ENCODE results near the gene MACROH2A2.
A peak's percentile ranks its signal among the peaks of the same experiment; 100 is the strongest.

Gene MACROH2A2

GRCh38 chr10:70125918-70126552 is 73.4 kb downstream of the MACROH2A2 start:
- H3K4me3 ChIP-seq (ENCODE audit: low read depth, low read length) = no peak overlapping the region

GRCh38 chr10:70126700-70127395 is 74.2 kb downstream of the MACROH2A2 start:
- H3K4me3 ChIP-seq (ENCODE audit: low read depth, low read length) = no peak overlapping the region

- H3K4me3 ChIP-seq (ENCODE audit: low read depth, low read length) = no peak overlapping the region
Measured at GRCh38 chr10:70130878-70131559, 78.4 kb downstream of the MACROH2A2 start.

GRCh38 chr10:70131560-70131937 is 78.9 kb downstream of the MACROH2A2 start:
- no peak overlapping the region for H3K4me3 ChIP-seq (ENCODE audit: low read depth, low read length)

DNA sequence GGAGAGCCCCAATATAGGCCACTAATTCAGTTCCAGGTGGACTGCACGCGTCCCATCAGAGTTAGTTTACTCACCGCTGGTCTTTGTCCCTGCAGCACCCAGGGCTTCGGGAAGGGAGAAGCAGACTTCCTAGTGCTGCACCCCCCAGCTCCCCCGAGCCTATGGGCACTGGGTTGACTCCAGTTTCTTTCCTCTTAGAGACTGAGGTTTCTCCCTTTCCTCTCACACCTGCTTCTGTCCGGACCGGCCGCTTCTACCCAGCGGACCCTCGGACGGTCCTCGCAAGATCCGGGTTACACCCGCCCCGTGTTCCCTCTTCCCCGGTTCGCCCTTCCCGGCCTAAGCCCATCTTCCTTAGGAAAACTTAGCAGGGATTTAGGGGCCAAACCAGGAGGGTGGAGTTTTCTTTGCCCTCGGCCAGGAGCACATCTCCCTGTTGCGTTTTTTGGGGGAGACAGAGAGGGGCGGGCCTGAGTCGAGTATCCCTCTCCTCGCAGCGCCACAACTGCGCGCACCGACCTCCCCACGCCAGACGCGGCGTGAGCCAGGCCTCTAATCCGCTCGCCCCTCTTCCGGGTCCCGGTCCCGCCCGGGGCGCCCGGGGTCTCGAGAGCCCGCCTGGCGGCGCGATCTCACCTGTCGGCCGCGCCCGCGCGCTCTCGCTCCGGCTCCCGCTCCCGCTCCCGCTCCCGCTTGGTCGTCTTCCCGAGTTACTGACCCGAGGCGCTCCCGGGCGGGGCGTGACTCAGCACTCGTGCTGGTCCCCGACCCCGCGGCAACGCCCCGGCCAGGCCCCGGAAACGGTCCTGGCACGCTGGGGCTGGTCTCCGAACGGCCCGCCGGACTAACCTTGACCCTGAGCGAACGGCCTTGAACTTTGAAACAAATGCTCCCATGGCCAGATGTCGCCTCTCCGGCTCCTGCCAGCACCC is 79.7 kb downstream of the MACROH2A2 start, which contains the start of gene AIFM2:
Gene AIFM2 (minus strand): TSS at position 728 of the 932 bp plus-strand sequence. CDS start 8,741 bp downstream, outside the sequence.
- peak within 1 kb of the TSS; percentile 65 for H3K4me3 ChIP-seq (ENCODE audit: low read depth, low read length)

- no peak overlapping the region for H3K4me3 ChIP-seq (ENCODE audit: low read depth, low read length)
Measured at GRCh38 chr10:70135046-70135445, 82.4 kb downstream of the MACROH2A2 start.

GRCh38 chr10:70135684-70136083 is 83.0 kb downstream of the MACROH2A2 start:
- H3K4me3 ChIP-seq (ENCODE audit: low read depth, low read length) = no peak overlapping the region

GRCh38 chr10:70137135-70137534 is 84.5 kb downstream of the MACROH2A2 start:
- no peak overlapping the region for H3K4me3 ChIP-seq (ENCODE audit: low read depth, low read length)

DNA sequence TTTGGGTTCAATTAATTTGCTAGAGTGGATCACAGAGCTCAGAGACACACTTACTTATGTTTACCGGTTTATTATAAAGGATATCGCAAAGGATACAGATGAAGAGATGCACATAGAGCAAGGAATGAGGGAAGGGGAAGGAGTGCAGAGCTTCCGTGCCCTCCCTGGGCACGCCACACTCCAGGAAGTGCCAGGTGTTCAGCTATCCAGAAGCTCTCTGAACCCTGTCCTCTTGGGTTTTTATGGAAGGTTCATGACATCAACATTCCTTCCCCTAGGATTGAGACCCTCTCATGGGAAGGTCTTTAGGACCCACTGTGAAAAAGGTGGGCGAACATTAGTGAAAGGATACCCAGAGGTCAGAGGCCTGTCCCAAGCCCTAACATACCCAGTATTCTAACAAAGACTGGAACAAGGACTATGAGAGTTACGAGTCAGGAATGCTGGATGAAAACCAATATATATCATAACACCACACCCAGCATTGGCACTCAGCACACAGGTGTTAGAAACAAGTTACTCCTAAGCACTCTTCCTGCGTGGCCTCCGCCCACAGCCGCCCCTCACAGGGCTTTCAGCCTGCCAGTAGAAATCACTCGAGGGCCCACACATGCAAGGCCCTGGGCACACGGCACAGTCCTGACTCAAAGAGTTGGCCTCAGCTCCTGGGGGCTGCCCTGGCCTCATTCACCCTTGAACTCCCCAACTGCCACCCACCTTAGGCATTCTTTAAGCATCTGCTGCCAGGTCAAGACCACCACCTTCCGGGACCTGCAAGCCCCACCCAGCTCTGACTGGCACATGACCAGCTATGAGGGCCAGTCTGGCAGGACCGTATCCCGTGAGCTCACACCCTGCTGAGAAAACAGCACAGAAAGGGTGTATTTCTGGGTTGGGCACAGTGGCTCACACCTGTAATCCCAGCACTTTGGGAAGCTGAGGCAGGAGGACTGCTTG is 85.6 kb downstream of the MACROH2A2 start:
- no peak overlapping the region for H3K4me3 ChIP-seq (ENCODE audit: low read depth, low read length)

DNA sequence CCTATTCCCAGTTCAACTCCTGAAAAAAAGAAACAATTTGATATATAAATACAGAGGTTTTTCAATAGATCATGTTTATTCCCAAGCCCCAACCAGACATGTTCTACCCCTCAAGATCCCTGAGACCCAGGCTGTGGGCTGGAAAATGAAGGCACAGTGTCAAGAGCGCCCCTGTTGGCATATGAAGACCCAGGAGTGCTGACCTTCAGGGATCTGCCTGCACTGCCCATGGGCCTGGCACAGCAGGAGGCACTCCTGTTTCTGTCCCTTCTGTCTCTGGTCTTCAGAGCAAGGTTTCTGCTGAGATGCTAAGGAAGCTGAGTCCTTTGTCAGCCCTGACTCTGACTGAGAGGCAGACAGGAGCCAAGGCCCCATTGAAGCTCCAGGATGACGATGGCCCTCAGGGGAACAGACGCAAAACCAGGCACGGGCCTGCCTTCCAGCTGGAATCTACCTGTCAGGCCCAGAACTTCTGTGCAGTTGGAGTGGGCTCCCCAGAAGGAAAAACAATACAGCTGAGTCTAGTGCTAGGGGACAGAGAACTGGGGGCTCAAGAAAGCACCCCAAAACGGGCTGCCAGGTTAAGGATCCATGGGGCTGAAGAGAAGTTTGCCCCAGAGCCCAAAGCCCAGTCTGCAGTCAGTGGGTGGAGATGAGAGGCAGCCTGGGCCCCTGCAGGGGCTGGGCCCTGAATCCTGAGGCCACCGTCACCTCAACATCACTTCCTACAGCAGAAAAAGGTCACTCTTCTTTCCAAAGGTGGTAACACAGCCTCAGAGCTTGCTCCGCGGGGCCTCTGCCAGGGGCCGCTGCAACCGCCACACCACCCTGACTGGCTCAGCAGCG is 86.7 kb downstream of the MACROH2A2 start:
- no peak overlapping the region for H3K4me3 ChIP-seq (ENCODE audit: low read depth, low read length)

GRCh38 chr10:70139997-70140250 is 87.3 kb downstream of the MACROH2A2 start:
- no peak overlapping the region for H3K4me3 ChIP-seq (ENCODE audit: low read depth, low read length)

DNA sequence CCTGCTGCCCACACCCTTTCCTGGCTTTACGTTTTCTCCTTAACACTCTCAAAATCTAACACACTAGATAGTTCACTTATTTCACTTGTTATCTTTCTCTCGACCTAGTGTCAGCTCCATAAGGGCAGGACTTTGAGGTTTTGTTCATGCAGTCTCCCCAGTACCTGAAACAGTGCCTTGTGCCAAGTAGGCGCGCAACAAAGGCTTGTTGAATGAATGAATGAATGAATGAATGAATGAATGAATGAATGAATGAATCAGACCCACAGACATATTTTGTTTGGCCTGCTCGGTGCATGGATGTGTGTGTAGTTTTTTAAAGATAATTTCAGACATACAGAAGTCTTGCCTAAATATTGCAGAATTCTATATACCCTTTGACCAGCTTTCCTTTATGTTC is 87.7 kb downstream of the MACROH2A2 start:
- no peak overlapping the region for H3K4me3 ChIP-seq (ENCODE audit: low read depth, low read length)

DNA sequence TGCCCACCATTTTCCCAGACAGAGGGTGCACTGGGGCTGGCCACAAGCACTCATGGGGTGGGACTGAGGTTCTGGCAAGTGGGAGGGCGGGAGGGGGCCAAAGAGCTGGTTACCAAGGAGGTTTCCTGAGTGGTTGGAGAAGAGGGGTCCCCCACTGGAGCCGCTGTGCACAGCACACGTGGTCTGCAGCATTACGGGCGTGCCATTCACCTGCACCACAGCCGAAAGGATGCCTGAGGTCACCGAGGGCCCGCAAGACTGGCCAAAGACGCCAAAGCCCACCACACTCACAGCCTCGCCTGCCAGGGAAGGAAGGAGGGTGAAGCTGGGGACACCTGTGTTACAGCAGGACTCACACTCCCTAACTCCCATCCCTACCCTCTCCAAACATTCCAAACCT is 89.9 kb downstream of the MACROH2A2 start:
- no peak overlapping the region for H3K4me3 ChIP-seq (ENCODE audit: low read depth, low read length)

- H3K4me3 ChIP-seq (ENCODE audit: low read depth, low read length) = no peak overlapping the region
Measured at GRCh38 chr10:70144372-70145110, 91.9 kb downstream of the MACROH2A2 start.

GRCh38 chr10:70145166-70145665 is 92.6 kb downstream of the MACROH2A2 start:
- peak overlapping the region; percentile 69 for H3K4me3 ChIP-seq (ENCODE audit: low read depth, low read length)

DNA sequence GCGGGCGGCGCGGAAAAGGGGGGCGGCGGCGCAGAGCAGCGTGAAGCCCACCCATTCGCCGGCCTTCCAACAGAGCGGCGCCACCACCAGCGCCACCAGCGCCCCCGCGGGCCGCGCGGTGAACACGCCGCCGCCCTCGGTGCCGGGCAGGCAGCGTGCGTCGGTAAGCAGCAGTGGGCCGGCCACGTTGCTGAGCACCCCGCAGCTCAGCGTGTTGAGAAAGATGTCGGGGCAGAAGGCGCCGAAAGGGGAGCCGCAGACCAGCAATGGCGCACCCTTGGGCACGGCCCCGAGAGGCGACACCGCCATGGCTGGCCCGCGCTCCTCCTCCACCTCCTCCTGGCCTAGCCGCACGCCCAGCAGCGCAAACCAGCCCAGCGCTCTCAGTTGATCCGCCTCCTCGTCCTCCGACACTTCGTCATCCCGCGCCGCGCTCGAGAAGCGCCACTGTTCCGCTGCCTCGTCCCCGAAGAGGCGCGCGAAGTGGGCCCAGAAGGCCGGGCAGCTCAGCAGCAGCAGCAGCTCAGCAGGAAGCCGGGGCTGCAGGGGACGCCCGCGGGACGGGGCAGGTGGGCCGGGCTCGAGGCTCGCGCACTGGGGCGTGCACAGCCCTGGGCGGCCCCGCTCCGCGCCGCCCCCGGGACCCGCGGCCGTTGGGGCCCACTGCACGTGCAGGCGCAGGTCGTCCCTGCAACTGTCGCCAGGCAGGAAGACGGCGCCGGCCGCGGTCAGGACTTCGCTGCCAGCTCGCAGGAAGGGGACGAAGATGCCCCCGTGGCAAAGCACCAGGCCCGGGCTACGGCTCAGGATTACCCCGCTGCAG is 93.2 kb downstream of the MACROH2A2 start:
- H3K4me3 ChIP-seq (ENCODE audit: low read depth, low read length) = peak overlapping the region; percentile 69

- peak within 1 kb of the TSS; percentile 69 for H3K4me3 ChIP-seq (ENCODE audit: low read depth, low read length)
Measured at GRCh38 chr10:70146489-70147258, 94.0 kb downstream of the MACROH2A2 start, which contains the start of gene TYSND1. Gene TYSND1 (minus strand): TSS chr10:70146700. CDS start chr10:70146586, 114 bp downstream.

Measured in iPS-11a (cell line).